Transverse colon (tissue), 3 donors: ENCODE measurements around the gene MPC2.

Experiments used
- CTCF ChIP-seq, 5 experiments: fragments of 200-600 bp in 3 of 5; fragments of 450-650 bp in 2 of 5; sonication (generic) in 3 of 5; IDR thresholded peaks; 1 replicate in 2 of 5; 2 replicates in 3 of 5; pipeline ENCODE4 v1.5.1; 2016 to 2017; ENCODE audit warnings: antibody characterized with exemption in 5 of 5, inconsistent platforms in 3 of 5, mild to moderate bottlenecking in 2 of 5, moderate library complexity in 1 of 5
- POLR2A ChIP-seq: fragments of 450-650 bp; IDR thresholded peaks from one replicate; pipeline ENCODE4 v1.6.1; 2016; ENCODE audit warnings: antibody characterized with exemption, mild to moderate bottlenecking, moderate library complexity

GRCh38 chr1:167966050-167966449 lies 29.2 kb upstream of the MPC2 start:
- no peak for TF ChIP-seq POLR2A
- TF ChIP-seq CTCF (IDR thresholded peaks at IDR 0.05), result no peak
